T-helper 1 cell (primary cell): Measurements from ENCODE around the gene HCRTR2.
"Not testable (repeated sequence)": the region's sequence is repeated elsewhere in the genome, so short reads cannot be mapped to it uniquely, and the experiment has no call there.

Source experiments
- DNase-seq, 5 donors: peaks; one replicate each; pipeline ENCODE4 v3.0.0-alpha.2; 2012 to 2020

Gene HCRTR2

DNA sequence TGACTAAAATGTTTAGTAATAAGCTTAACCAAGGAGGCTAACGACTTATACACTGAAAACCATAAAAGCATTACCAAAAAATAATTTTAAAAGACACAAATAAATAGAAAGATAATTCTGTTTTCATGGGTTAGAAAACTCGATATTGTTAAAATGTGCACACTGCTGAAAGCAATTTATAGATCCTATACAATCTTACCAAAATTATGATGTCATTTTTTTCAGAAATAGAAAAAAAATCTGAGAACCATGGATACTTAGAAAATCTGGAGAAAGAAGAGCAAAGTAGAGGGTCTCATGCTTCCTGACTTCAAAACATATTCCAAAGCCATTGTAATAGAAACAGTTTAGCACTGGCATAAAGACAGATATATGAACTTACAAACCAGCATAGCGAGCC lies 46.6 kb downstream of the HCRTR2 start:
- DNase-seq, result no peak

DNA sequence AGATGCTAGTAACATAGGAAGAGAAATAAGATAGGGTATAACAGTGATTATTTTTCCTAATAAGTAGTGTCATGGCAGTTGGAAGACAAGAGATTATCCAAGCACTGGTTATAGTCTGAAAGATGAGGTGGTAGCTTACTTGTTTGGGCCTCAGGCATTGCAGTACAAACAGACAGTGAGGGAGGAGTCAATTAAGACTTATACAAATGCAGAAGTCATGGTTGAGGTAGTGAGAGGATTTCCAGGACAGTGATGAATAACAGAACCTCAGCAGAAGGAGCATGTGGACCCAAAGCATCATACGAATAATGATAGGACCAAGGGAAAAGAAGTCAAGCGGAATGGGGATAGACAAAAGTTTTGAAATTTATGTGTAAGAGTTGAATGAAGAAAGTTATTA lies 53.5 kb downstream of the HCRTR2 start:
- DNase-seq, result no peak

DNA sequence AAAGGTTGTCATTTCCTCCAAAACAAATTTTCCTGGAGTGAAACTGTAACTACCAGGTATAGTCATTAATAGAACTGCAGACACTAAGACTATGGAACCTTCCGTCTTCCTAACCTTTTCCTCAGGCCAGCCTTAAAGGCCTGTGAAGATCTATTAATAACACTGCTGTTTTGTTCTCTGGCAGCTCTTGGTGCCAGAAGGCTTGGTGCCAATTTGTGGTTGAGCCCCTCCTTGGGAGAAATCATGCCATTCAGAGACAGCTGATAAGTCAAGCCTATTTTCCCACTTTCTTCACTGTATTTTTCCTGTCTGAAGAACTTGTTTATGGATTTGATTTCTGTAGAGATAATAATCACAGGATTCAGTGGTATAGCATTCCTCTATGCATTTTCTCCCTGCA lies 64.8 kb downstream of the HCRTR2 start:
- DNase-seq, result no peak

DNA sequence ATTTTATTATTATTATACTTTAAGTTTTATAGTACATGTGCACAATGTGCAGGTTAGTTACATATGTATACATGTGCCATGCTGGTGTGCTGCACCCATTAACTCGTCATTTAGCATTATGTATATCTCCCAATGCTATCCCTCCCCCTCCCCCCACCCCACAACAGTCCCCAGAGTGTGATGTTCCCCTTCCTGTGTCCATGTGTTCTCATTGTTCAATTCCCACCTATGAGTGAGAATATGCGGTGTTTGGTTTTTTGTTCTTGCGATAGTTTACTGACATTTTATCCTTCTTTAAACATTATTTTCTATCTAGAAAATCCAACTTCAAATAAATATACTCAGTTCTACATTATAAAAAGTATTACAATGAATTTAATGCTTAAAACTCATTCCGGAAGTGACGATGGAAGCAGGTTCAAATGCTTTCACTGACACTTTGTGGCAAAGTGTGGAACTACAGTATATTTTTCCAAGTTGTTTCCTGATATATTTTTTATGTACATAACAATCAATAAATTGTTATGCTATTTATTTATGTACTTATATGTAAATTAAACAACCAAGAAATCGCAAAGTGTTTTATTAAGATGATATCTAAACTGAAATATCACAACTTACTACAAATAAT lies 66.8 kb downstream of the HCRTR2 start:
- DNase-seq, result not testable (repeated sequence)

DNA sequence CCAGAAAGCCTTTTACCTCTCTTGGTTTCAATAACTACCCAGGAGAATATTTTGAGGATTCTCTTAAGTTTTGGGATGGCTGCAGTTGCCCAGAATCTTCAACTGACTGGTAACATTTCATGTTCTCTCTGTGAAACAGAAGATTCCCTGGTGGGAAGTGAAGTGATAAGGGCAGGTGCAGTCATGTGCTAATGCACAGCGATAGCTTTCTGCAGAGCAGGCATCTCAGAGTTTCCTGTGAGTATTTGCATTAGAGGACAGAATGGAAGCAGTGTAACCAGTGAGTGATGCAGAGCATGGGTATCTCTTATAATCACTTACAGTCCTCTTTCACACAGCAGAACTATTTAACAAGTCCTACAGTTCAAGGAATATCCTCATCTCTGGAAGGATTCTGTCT lies 76.1 kb downstream of the HCRTR2 start:
- no peak for DNase-seq

DNA sequence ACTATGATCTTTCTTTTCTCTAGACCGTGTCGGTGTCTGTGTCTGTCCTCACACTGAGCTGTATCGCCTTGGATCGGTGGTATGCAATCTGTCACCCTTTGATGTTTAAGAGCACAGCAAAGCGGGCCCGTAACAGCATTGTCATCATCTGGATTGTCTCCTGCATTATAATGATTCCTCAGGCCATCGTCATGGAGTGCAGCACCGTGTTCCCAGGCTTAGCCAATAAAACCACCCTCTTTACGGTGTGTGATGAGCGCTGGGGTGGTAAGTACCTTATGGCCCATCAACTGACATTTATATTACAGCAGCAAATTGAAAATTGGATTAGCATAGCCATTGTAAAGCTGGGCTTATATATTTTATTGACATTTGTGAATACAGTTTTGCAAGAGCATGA lies 80.8 kb downstream of the HCRTR2 start:
- no peak for DNase-seq

DNA sequence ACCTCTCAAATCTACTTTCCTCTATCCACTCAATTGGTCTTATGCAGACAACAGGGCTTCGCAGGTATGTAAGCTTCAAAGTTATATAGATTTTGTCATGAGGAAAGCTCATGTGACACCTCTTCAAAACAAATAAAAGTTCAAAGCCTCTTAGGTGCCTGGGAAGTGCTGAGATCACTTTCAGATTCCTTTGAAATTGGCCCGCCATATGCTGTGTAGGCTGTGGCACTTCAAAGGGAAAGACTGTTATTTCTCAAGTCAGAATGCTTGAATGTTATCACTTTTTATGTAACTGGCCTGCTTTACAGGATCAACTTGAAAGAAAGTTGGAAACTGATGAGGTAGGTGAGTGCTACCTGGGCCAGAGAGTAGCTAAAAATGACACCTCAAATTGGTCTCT lies 85.9 kb downstream of the HCRTR2 start:
- no peak for DNase-seq

DNA sequence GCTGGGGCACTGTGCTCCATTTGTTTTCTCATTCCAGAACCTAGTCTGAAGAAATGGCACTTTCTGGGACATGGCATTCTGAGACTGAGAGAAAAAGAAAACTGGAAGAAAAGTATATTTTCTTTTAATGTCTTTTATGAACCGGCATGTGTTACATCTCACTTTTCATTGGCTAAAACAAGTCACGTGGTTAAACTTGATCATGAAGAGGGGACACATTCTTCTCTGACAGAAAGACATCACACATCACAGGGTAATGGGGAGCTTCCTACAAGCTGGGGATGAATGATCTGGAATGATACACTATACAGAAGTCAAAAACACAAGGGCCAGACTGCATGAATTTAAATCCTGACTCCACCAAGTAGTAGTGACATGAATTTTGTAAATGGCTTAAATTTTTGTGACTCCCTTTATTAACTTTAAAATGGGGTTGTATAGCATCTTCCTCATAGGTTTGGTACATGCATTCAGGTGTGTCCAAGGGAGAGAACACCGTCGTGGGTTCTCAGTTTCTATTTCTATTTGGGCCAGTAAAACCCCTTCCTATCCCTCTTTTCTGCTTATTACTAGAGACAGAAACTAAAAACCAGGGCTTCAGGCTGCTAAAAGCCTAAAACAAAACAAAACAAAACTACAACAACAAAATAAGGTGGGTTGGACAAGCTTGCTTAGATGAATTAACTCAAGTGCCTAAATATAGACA lies 91.2 kb downstream of the HCRTR2 start:
- DNase-seq, result no peak

DNA sequence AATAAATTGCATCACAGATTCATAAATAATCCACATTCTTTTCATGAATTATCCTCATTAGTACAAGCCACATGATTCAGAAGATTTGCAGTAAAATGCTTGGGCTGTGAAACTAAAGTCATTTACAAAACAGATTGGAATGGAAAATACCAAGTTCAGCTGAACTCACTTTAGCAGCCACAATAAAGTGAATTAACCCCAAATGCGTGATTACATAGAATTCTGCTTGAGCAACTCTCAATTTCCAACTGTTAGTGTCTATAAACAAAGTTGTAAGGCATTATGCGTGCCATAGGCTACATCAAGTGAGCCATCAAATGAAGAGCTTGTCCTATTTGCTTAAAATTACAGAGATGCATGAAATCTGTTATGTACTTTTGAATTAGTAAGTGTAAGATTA lies 92.6 kb downstream of the HCRTR2 start:
- no peak for DNase-seq

DNA sequence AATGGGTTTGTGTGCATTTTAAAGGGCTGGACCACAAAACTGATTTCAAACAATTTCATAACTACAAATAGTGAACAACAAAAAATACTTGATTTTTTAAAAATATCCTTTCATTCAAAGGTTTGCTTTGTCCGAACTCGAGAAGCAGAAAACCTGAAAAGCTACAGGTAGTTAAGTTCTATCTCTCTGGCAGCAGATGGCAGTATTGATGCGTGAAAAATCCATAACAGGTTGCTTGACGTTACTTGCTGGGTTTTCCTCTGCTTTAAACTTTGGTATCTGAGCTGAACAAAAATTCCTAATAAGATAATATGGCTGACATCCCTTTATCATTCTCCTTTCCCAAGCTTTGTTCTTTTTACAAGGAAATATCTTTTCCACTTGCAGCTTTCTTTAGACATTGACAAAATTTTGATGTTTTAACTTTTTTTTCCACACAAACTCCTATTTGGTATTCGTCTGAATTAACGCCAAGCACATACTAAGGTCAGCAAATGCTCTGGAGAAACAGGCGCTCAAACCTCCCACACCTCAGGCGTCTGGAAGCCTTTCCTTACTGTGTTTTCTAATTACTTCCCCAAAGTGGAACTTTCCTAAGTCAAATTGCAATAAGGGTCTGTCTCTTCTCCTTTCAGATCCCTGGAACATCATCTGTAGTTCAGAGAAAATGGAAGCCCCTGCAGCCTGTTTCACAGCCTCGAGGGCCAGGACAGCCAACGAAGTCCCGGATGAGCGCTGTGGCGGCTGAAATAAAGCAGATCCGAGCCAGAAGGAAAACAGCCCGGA lies 102.6 kb downstream of the HCRTR2 start:
- DNase-seq, result peak in 1 of 5 donors; percentile 12

DNA sequence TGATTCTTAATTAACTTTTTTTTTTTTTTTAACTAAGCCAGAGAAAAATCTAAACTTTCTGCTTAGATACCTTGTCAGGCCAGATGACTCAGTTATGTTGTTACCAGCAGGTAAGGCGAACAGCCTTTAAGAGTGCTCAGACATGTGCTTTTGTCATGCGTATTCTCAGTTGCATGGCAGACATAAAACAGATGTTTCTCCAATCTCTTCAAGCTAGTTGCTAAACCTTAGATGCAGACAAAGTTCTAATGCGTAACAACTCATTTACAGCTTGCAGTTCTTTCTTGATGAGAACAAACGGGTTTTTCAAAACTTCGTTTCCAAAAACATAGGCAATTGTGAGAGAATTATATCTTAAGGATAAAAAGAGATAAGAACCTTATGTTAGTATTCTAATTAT lies 103.3 kb downstream of the HCRTR2 start:
- no peak for DNase-seq

DNA sequence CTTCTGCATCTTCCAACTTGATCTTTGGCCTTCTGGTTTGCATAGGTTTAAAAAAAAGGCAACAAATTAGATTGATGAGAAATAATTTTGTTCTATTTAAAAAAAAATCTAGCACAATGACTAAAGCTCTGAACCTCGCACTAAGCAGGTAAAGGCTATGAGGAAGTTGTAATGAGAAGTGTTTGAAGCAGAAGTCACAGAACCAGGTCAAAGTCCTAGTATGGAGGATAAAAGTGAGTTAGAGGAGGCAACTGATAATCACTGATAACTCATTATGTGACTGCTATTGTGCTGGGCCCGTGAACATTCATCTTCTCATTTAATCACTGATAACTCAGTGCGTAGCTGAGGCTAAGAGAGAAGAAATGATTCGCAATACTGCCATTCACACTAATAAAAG lies 106.9 kb downstream of the HCRTR2 start:
- DNase-seq, result no peak

DNA sequence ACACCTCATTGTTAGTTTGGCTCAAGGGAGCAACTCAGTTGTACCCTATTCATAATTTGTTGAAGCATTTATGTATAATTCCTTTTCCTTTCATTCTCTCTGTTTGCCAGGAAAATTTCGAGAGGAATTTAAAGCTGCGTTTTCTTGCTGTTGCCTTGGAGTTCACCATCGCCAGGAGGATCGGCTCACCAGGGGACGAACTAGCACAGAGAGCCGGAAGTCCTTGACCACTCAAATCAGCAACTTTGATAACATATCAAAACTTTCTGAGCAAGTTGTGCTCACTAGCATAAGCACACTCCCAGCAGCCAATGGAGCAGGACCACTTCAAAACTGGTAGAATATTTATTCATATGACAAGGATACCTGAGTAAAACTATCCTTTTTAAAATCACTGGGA lies 107.8 kb downstream of the HCRTR2 start:
- no peak for DNase-seq

DNA sequence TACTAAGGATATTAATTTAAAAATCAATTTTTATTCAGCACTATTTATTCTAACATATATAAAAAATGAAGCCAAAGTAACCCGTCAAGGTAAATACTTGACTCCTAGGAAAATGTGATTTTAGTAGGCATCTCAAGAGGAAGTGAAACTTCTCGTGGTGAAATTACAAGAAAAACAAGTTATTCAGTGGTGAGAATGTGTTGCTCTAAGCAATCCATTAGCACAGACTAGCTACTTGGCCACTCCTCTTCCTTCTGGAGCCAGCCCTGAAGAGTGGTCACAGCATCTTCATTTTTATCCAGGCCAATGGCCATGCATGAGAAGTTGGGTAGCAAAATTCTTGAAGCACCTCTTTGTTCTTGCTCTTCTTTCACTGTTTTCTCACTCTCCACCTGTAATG lies 112.5 kb downstream of the HCRTR2 start:
- no peak for DNase-seq

DNA sequence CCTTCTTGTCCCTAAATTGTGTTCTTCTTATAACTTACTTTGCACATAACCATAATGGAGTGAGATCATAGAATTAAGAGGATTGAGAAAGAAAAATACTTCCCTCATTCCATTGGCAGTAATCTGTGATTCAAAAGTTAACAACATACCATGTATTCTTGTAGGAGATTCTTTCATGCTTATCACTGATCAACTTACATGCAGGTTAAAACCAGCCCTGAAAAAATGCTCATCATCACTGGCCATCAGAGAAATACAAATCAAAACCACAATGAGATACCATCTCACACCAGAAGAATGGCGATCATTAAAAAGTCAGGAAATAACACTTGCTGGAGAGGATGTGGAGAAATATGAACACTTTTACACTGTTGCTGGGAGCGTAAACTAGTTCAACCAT lies 116.4 kb downstream of the HCRTR2 start:
- DNase-seq, result no peak

DNA sequence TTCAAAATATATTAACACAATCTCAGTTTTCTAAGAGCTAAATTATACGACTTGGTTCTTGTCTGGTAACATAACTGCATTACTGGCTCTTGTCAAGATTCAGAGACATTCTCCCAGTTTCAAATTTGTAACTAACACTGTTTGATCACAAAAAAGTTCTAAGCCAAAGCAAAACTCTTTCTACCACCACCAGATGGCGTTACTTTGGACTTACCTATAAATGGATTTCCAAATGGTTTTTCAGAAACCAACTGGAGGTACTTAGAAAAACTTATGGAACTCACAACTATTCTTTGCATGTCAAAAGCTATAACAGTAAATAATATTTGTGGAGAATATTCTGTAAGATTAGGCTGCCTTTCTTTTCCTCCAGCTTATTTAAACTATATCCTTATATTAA lies 118.8 kb downstream of the HCRTR2 start:
- DNase-seq, result no peak

DNA sequence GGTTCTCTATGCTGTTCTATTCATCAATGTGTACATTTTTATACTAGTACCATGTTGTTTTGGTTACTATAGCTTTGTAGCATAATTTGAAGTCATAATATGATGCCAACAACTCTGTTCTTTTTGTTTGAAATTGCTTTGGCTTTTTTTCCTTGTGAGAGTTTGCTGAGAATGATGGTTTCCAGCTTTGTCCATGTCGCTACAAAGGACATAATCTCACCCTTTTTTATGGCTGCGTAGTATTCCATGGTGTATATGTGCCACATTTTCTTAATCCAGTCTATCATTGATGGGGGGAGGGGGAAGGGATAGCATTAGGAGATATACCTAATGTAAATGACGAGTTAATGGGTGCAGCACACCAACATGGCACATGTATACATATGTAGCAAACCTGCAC lies 122.9 kb downstream of the HCRTR2 start:
- not testable (repeated sequence) for DNase-seq

DNA sequence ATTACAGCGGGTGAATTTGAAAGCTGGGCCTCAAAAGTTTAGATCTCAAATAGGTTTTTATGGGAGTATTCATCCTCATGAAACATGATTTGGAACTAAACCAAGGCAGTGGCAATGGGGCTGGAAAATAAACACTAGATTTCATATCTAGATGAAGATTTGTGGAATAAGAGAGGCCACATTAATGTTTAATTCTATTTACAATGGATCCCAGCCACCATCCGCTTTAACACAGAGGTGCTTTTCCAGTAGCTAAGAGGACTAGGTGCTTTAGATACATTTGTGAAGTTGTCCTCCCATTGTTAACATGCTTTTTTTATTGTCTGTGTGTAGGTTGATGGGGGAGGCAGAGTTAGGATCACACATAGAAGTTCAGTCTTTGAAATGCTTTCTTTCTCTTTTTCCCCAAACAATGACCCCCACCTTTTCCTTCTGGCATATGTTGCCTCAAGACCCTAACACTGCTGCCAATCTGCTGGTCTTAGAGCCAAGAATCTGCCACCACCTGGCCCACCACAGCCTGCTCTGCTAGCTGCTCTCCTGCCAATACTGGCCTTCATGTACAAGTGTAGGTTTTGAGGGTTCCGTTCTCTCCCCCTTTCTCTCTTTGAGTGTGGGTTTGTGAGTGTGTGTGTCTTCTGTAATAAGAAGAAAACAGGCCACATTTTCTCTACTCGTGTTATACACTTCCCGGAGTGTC lies 125.1 kb downstream of the HCRTR2 start:
- no peak for DNase-seq

DNA sequence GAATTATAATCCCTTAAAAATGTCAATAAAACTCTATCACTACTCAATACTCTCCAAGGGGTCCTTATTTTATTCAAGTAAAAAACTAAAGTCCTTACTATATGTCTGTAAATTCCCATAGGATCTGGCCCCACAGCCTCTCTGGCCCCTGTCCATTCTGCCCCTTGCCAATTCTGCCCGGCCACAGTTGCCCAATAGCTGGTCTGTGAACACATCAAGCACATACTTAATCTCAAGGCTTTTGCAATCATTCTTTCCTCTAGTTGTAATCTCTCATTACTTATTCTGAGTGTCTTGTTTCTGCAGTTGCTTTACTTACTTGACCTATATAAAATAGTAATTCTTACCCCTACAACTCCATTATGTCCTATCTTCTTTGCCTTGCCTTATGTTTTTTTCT lies 130.4 kb downstream of the HCRTR2 start:
- DNase-seq, result no peak

DNA sequence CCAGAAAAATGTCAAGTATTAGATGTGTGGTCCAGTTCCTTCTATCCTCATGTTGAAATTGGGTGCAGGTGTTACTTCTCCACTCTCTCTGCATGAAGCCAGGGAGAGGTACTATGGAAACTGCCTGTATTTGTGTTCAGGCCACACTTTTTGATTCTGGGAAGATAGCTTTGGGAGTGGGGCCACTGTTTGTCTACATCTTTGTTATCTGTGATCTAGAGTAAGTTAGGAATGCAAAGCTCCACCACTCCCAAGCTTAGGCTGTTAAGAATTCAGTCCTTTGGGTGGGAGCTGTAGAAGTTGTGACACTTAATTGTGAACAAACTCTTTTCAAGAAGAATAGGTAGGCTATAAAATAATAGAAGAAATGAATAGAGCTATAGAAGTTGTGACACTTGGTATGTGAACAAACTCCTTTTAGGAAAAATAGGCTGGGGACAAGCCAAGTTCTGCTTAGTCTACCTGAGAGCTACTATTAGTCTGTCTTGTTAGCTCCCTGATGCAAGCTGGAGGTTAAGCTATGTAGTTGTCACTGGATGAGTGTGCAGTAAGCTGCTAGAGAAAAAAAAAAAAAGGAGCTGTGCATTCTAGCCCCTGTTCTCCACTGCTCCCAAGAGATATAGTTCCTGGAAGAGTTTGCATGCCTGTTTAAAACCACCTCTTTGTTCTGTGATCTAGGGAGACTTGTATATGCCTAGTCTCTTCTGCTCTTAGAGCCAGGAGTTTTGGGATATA lies 145.8 kb downstream of the HCRTR2 start:
- DNase-seq, result no peak

DNA sequence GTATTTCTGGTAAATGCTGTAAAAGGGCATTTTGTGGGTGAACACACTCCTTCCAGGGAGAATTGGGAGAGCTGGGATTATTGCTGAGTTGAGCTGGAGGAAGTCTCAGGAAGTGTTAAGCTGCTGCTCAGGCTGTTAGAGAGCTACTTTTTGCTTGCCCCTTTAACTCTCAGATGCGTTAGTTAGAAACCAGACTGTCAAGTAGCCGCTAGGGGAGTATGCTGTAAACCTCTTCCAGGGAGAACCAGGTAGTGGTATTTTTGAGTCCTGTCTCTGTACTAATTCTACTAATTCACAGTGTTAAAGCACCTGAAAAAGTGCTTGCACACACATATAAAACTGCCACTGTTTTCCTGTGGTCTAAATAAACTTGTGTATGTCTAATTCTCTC lies 146.4 kb downstream of the HCRTR2 start:
- DNase-seq, result no peak

DNA sequence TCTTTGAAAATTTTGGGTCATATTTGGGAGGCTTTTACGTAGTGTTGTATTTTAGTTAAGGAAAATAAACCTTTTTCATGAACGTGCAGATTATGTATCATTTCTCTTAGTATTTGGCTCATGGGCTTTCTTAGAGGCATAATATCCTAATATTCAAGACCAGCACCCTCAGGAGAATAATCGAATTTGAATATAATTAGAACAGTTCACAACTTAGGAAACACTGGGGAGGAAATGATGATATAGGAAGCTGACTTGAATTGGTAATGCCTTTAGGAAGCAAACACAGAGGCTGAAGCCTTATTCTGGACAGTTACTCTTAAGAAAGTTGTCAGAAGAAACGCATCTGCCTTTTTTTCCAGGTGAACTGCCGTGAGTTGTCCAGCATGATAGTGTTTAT lies 152.9 kb downstream of the HCRTR2 start, which contains the start of gene GFRAL:
TSS of gene GFRAL (plus strand) at position 301 of the 400 bp plus-strand sequence. CDS start at position 387, 86 bp downstream.
- no peak for DNase-seq
